HepG2 (cell line): ENCODE results near the gene GPS1. TPM values are rescaled to one million over a fixed set of nuclear protein-coding genes. Genes with fewer than 3 reads are reported as not detected.
A peak's percentile ranks its signal among the peaks of the same experiment; 100 is the strongest.

ENCODE experiments used
- ARID4A ChIP-seq: sonication (generic); formaldehyde crosslinking; IDR thresholded peaks from 2 replicates; pipeline ENCODE4 v1.5.0; 2020; ENCODE audit warnings: mild to moderate bottlenecking, missing genetic modification reagents, borderline replicate concordance
- DNMT3B ChIP-seq: conservative IDR thresholded peaks from 2 replicates; pipeline ENCODE4 v1.6.1; 2016; ENCODE audit warnings: missing biosample characterization, control low read depth
- ESRRA ChIP-seq: sonication (generic); formaldehyde crosslinking; IDR thresholded peaks from 2 replicates; pipeline ENCODE4 v1.5.1; 2020; ENCODE audit warnings: mild to moderate bottlenecking, low read depth, missing genetic modification reagents
- FIP1L1 ChIP-seq: fragments of 200-400 bp; formaldehyde crosslinking; IDR thresholded peaks from 2 replicates; pipeline ENCODE4 v1.6.1; 2018; ENCODE audit warnings: low read depth, mild to moderate bottlenecking, low read length, moderate library complexity, borderline replicate concordance; ENCODE audit not compliant: insufficient read depth
- HNRNPL ChIP-seq: fragments of 200-400 bp; formaldehyde crosslinking; IDR thresholded peaks from 2 replicates; pipeline ENCODE4 v1.6.1; 2017; ENCODE audit warnings: mild to moderate bottlenecking, low read depth, low read length
- HNRNPLL ChIP-seq: fragments of 200-400 bp; formaldehyde crosslinking; IDR thresholded peaks from 2 replicates; pipeline ENCODE4 v1.6.1; 2017; ENCODE audit warnings: mild to moderate bottlenecking, low read depth, low read length; ENCODE audit not compliant: poor library complexity, severe bottlenecking
- PLRG1 ChIP-seq: fragments of 450-650 bp; conservative IDR thresholded peaks from 2 replicates; pipeline ENCODE4 v1.6.1; 2016
- RBFOX2 ChIP-seq: fragments of 200-400 bp; formaldehyde crosslinking; IDR thresholded peaks from 2 replicates; pipeline ENCODE4 v1.6.1; 2017; ENCODE audit warnings: low read depth, mild to moderate bottlenecking, low read length
- TRAFD1 ChIP-seq: sonication (generic); formaldehyde crosslinking; IDR thresholded peaks from 2 replicates; pipeline ENCODE4 v1.5.1; 2020; ENCODE audit warnings: missing genetic modification reagents, mild to moderate bottlenecking, borderline replicate concordance
- ZMYM4 ChIP-seq: sonication (generic); formaldehyde crosslinking; IDR thresholded peaks from 2 replicates; pipeline ENCODE4 v1.8.1; 2023; ENCODE audit warnings: mild to moderate bottlenecking, missing genetic modification reagents
- ZNF776 ChIP-seq: sonication (generic); formaldehyde crosslinking; IDR thresholded peaks from 2 replicates; pipeline ENCODE4 v1.4.0; 2020; ENCODE audit warnings: mild to moderate bottlenecking, missing genetic modification reagents
- polyA plus RNA-seq, 8 experiments: library from polyadenylated mRNA; depleted of rRNA in 3 of 8; stranded (reverse) in 7 of 8; unstranded in 1 of 8; fragments of >200 nt; fragmentation: Illumina TruSeq in 4 of 8; extraction: Trizol in 4 of 8; gene quantifications; 2 replicates each; pipeline versions ENCODE4 v1.2.1 to v1.2.3, GENCODE V29; 2011 to 2016; ENCODE audit warnings: low read depth in 4 of 8, missing spikeins in 1 of 8, mixed read lengths in 1 of 8; ENCODE audit not compliant: insufficient read depth in 1 of 8
- total RNA-seq, 5 experiments: library from RNA; depleted of rRNA; stranded (reverse); fragments of >200 nt; fragmentation: Illumina TruSeq; extraction: Trizol; gene quantifications; 2 replicates each; pipeline ENCODE4 v1.2.3, GENCODE V29; 2016; ENCODE audit warnings: low read depth in 1 of 5

Gene GPS1
- total and polyA plus RNA-seq, 2 of the 13 experiments (the other 11 are each of a cell fraction or from before 2014, with no cell fraction given): 124 to 128 TPM

- TF ChIP-seq ARID4A (CRISPR knock-in tag) (no peak; the same call in 1 of the 2 replicates), TRAFD1 (CRISPR knock-in tag) (no peak), HNRNPLL (peak; percentile 22), ZMYM4 (CRISPR knock-in tag) (no peak), PLRG1 (no peak), ESRRA (CRISPR knock-in tag) (no peak), RBFOX2 (peak; percentile 67), HNRNPL (peak; percentile 69; the same call in 1 of the 2 replicates), ZNF776 (CRISPR knock-in tag) (0 out of 2 replicates have a peak, but pooled peaks have one; percentile 26), FIP1L1 (0 out of 2 replicates have a peak, but pooled peaks have one; percentile 17), DNMT3B (no peak)
Measured at GRCh38 chr17:82011617-82012187, 40.0 kb upstream of the GPS1 start (continued).
